Type B pancreatic cell (in vitro differentiated cells): Measurements from ENCODE around the gene IL1RAPL2. TPM values are rescaled to one million over a fixed set of nuclear protein-coding genes. Genes with fewer than 3 reads are reported as not detected.
"Not testable (repeated sequence)": the region's sequence is repeated elsewhere in the genome, so short reads cannot be mapped to it uniquely, and the experiment has no call there.

Source experiments
- DNase-seq: peaks from one replicate; pipeline ENCODE4 v3.0.0; 2021; ENCODE audit warnings: mixed read lengths; ENCODE audit not compliant: unreplicated experiment; ENCODE audit errors: extremely low spot score
- H3K27ac Mint-ChIP-seq: 2 replicates; pipeline ENCODE4 v1.8.0; 2021; ENCODE audit warnings: mild to moderate bottlenecking, mixed read lengths
- H3K27me3 Mint-ChIP-seq: 2 replicates; pipeline ENCODE4 v1.8.0; 2021; ENCODE audit warnings: mixed read lengths
- H3K36me3 Mint-ChIP-seq: 2 replicates; pipeline ENCODE4 v1.8.0; 2021; ENCODE audit warnings: mixed read lengths
- H3K4me1 Mint-ChIP-seq: one replicate; pipeline ENCODE4 v1.8.0; 2021; ENCODE audit warnings: mixed read lengths; ENCODE audit not compliant: unreplicated experiment
- H3K4me3 Mint-ChIP-seq: 2 replicates; pipeline ENCODE4 v1.8.0; 2021; ENCODE audit warnings: mild to moderate bottlenecking, mixed read lengths
- H3K9me3 Mint-ChIP-seq: 2 replicates; pipeline ENCODE4 v1.8.0; 2021; ENCODE audit warnings: mixed read lengths
- total RNA-seq: library from RNA; stranded (reverse); gene quantifications from 2 replicates; pipeline ENCODE4 v1.2.1, GENCODE V29; 2021; ENCODE audit warnings: low replicate concordance
- TF ChIP-seq, protein P1 (sequence below): fragments of 200-600 bp; sonication (generic); conservative IDR thresholded peaks from 2 replicates; pipeline ENCODE4 v1.5.0; 2021; ENCODE audit warnings: antibody characterized with exemption, mild to moderate bottlenecking

Gene IL1RAPL2
- total RNA-seq, 1 donor from 2014 or later: 4.5 TPM

GRCh38 chrX:105765691-105766090 is 1199.7 kb downstream of the IL1RAPL2 start:
- TF ChIP-seq, protein P1, sequence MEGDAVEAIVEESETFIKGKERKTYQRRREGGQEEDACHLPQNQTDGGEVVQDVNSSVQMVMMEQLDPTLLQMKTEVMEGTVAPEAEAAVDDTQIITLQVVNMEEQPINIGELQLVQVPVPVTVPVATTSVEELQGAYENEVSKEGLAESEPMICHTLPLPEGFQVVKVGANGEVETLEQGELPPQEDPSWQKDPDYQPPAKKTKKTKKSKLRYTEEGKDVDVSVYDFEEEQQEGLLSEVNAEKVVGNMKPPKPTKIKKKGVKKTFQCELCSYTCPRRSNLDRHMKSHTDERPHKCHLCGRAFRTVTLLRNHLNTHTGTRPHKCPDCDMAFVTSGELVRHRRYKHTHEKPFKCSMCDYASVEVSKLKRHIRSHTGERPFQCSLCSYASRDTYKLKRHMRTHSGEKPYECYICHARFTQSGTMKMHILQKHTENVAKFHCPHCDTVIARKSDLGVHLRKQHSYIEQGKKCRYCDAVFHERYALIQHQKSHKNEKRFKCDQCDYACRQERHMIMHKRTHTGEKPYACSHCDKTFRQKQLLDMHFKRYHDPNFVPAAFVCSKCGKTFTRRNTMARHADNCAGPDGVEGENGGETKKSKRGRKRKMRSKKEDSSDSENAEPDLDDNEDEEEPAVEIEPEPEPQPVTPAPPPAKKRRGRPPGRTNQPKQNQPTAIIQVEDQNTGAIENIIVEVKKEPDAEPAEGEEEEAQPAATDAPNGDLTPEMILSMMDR: no peak
- H3K4me3 Mint-ChIP-seq: no peak overlapping the region
- H3K4me1 Mint-ChIP-seq: no peaks in the 10 kb centered on the region
- no peaks in the 10 kb centered on the region for H3K36me3 Mint-ChIP-seq
- H3K27ac Mint-ChIP-seq: no peak overlapping the region
- no peaks in the 10 kb centered on the region for H3K9me3 Mint-ChIP-seq
- no peaks in the 10 kb centered on the region for H3K27me3 Mint-ChIP-seq
- no peak for DNase-seq

- Mint-ChIP-seq H3K27me3 (no peaks in the 10 kb centered on the region), H3K4me3 (no peak overlapping the region), H3K4me1 (no peaks in the 10 kb centered on the region)
Measured at GRCh38 chrX:105773801-105774200, 1207.8 kb downstream of the IL1RAPL2 start.

DNA sequence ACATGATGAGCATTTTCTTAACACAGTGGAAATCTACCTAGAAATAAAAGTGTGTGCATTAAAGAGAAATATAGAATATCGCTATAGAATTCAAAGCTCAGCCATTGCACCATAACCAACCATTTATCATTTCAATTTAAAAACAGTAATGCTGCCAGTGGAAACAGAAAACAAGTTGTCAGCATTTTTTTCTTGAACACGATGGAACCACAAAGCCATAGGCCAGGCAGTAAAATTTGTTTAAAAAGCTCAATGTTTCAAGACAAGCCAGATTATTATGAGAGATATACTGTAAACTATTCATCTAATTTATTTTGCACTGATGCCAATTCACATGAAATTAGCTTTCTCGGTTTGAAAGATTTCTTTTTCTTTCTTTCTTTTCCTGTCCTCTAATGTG is 1209.7 kb downstream of the IL1RAPL2 start:
- Mint-ChIP-seq H3K36me3 (no peaks in the 10 kb centered on the region), H3K27me3 (no peaks in the 10 kb centered on the region), H3K4me1 (no peaks in the 10 kb centered on the region), H3K27ac (no peak overlapping the region), H3K9me3 (no peaks in the 10 kb centered on the region), H3K4me3 (no peak overlapping the region)
- TF ChIP-seq, protein P1: no peak
- DNase-seq: no peak

More at GRCh38 chrX:105773801-105774200, 1207.8 kb downstream of the IL1RAPL2 start:
- Mint-ChIP-seq H3K27ac (no peak overlapping the region), H3K9me3 (no peaks in the 10 kb centered on the region), H3K36me3 (no peaks in the 10 kb centered on the region)
- DNase-seq: no peak
- TF ChIP-seq, protein P1: no peak

DNA sequence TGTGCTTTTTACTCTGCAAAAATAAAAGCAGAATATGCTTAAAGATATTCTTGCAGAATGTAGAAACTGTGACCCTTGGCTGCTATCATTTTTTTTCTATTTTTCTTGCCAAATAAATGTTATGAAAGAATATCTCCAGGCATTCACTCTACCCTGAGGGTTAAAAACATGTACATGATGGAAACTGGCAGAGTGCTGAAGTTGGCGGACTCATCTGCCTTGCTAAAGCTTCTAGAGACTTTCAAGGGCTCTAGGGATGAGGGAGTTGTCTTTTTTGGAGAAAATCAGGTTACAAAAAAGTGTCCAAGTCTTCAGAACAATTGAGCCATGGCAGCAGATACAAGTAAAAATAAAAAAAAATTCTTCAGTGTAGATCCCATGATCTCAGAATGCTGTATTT is 1215.8 kb downstream of the IL1RAPL2 start:
- Mint-ChIP-seq H3K27ac (no peak overlapping the region), H3K27me3 (no peaks in the 10 kb centered on the region), H3K4me3 (no peak overlapping the region), H3K4me1 (no peaks in the 10 kb centered on the region), H3K9me3 (no peaks in the 10 kb centered on the region), H3K36me3 (no peaks in the 10 kb centered on the region)
- DNase-seq: no peak
- TF ChIP-seq, protein P1: no peak

DNA sequence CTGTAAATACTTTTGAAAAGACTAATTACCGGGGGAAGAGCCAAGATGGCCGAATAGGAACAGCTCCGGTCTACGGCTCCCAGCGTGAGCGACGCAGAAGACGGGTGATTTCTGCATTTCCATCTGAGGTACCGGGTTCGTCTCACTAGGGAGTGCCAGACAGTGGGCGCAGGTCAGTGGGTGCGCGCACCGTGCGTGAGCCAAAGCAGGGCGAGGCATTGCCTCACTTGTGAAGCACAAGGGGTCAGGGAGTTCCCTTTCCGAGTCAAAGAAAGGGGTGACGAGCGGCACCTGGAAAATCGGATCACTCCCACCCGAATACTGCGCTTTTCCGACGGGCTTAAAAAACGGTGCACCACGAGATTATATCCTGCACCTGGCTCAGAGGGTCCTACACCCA is 1230.9 kb downstream of the IL1RAPL2 start:
- H3K36me3 Mint-ChIP-seq, H3K27me3 Mint-ChIP-seq, H3K9me3 Mint-ChIP-seq, DNase-seq, H3K4me1 Mint-ChIP-seq: not testable (repeated sequence)
- Mint-ChIP-seq H3K4me3 (peak overlapping the region; percentile 88), H3K27ac (peak overlapping the region; percentile 88)

GRCh38 chrX:105803891-105804290 is 1237.9 kb downstream of the IL1RAPL2 start:
- no peak overlapping the region for H3K4me3 Mint-ChIP-seq
- TF ChIP-seq, protein P1: no peak
- H3K27ac Mint-ChIP-seq: no peak overlapping the region
- peaks cover 4% of the 10 kb centered on the region for H3K9me3 Mint-ChIP-seq
- no peaks in the 10 kb centered on the region for H3K4me1 Mint-ChIP-seq
- DNase-seq: no peak
- H3K27me3 Mint-ChIP-seq: no peaks in the 10 kb centered on the region
- no peaks in the 10 kb centered on the region for H3K36me3 Mint-ChIP-seq

- DNase-seq, H3K27ac Mint-ChIP-seq, H3K4me3 Mint-ChIP-seq, H3K4me1 Mint-ChIP-seq, H3K27me3 Mint-ChIP-seq, H3K36me3 Mint-ChIP-seq, H3K9me3 Mint-ChIP-seq: not testable (repeated sequence)
Measured at GRCh38 chrX:105805655-105806054, 1239.7 kb downstream of the IL1RAPL2 start.
